MM.1S (cell line): ENCODE data around the gene TMTC2.

Experiments
- CTCF ChIP-seq: fragments of 300-600 bp; sonication (generic); IDR thresholded peaks from 2 replicates; pipeline ENCODE4 v1.5.1; 2016; ENCODE audit warnings: antibody characterized with exemption, low read length, mixed read lengths
- EZH2 ChIP-seq: fragments of 300-600 bp; sonication (generic); optimal IDR thresholded peaks from 2 replicates; pipeline ENCODE3; 2017; ENCODE audit warnings: low read depth, mild to moderate bottlenecking, antibody characterized with exemption, low read length, mixed read lengths

GRCh38 chr12:82781309-82781997 is 94.7 kb downstream of the TMTC2 start:
- TF ChIP-seq CTCF (no peak), EZH2 (no peak)
